Fibroblast of skin of left biceps (primary cell): ENCODE data around the gene DLG2.

Source experiments
- DNase-seq, 2 experiments: peaks; one replicate each; pipeline ENCODE4 v3.0.0-alpha.2; 2013; ENCODE audit warnings: low read depth in 2 of 2

The DLG2 gene

DNA sequence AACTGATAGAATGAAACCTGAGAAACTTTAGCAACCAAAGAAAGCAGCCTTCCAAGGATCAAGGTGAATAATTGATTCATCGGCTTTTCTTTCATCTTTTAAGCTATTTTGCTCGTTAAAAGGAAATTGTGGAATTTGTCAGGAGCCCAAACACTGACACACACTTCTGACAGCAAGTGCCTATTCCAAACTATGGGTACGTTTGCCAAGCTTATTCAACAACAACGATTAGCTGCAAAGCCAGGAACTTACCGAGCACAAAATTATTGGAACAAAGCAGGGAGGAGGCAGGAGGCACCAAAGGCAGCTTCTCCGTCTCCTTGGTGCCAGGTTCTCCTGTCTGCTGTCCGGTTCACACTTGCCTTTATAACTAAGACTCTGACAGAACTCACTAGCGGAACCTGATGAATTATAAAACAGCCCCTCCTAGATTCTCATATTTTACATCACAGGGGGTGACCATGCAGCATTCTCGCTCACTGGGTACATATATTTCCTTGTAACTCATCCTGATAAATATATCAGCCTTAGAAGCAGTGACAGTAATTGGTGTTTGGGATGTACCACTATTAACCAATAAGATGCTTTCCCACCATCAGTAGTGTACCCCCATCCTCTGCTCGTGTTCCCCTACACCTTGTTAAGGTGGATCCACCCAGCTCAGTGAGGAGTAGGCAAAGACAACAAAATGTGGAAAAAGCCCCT is 1945.1 kb downstream of the DLG2 start:
- DNase-seq = no peak

DNA sequence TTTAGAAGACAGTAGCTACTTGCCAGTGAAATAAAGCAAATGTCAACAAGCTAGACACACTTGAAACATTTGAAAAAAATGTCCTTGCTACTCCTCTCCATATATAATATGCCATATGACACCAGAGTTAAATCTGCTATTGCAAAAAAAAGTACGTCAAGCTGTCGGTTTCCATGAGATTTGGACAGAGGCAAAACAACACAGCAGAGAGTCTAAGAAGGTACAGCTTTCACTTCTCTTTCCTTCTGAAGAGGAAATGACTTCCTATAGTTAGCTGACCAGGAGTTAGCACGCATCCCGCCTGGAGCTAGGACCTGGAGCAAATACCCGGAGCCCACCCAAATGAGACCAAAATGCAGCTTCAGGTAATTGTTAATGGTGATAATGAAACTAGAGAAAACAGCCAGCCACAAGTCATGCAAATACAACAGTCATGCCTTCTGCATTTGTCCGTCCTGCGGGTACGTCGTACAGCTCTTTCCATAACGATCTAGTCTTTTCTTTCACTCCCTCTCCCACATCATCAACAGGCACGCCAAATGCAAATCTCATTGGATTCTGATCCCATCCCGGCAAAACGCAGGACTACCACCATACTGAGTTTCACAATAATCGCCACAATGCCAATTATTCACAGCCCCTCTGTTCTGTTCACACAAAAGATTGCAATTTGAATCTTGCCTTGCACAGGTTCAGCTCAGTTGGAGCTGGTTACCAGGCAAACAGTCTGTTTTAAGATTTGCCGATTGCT is 1945.9 kb downstream of the DLG2 start:
- DNase-seq = no peak

- no peak for DNase-seq
These were observed 1946.8 kb downstream of the DLG2 start for GRCh38 chr11:83680321-83680720.

DNA sequence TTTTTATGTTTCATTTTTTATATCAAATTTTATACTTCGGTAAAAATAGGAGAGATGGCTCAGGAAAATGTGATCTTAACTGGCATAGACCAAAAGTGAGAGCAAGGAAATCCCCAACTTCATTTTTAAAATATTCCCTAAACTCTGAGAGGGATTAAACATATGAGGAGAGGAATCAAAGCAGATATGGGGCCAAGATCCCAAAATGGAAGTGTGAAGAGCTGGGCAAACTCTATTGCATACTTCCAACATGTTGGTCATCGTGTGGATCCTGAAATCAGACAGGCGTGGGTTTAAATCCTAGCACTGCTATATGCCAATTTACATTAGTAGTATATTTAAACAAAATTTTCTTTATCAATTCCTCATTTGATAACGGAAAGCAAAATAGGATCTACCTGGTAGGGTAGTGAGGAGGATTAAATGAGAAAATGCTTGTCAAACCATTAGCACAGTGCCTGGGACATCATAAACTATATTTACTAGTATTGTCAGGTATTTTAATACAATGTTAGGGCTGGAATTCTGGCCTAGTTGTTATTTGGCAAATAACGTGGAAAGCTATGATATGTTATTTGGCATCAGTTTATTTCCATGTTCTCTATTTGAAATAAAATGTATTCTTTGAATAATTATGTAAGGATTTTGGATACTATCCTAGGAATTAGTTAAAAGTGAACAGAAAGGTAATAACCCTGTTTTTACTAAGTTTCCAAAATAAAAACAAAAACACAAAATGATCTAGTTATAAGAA is 1948.1 kb downstream of the DLG2 start:
- no peak for DNase-seq

DNA sequence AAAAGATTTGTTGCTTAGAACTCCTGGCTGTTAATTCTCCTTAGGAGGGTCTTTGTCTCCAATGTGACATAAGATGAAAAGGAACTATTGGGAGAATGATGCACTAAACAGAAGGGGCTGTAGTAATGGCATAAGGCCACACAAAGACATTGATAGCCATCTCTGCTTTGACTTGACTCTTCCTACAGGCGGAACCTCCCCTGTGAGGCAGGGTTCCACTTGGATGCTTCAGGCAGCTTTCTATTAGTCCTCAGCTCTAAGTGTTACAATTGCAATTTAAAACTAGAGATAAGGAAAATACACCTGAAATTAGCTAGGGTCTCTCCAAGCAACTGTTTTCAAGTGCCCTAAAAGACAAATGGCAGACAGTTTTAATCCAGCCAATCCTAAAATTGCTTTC is 1949.4 kb downstream of the DLG2 start:
- no peak for DNase-seq

GRCh38 chr11:83676056-83676601 is 1951.0 kb downstream of the DLG2 start:
- DNase-seq = no peak

DNA sequence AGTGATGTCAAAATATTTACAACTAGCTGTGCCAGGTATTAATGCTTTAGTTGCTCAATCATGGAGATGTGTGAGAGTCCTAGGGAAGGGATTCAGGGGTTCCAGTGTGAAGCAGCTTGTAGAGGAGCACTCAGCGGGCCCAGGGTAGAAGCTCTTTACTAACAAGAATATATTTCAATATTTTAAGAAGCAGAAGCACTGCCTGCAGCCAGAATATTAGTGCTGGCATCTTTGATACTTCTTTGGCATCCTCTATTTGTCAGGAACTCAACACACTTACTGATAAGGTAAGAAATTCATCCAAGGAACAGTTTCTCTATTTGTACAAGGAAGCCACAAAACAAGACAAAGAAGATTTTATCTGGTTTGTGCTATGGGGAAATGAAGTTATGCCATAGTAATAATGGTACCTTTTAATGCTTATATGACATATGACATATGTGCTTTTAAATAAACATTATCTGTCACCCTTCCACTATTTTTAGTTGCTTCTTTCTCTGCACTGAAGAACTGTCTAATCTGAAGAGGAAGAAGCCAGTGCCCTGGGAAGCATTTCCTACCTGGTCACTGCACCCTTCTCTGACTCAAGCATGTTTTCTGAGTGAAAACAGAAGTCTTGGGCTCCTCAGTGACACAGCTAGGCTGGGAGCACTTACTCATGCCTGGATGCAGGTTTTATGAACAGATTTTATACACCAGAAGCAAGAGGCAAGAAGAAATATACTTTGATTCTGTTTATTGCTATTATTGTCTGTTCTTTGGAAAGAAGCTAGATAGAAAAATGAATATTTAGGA is 1952.8 kb downstream of the DLG2 start:
- no peak for DNase-seq

DNA sequence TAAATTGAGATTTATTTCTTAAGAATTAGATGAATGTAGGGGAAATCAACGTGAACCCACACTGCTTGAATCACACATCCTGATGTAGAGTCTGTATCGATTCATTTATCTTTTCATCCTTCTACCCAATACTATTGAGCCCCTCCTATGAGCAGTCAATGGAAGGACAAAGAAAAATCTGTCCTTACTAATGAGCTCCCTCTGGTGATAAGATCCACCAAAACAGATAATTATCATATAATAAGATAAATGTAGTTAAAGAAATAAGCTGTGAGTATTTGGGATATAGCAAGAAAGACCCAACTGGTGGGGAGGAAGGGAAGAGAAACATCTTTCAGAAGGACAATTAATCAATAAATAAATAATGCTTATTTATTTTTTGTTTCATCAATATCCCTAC is 1955.9 kb downstream of the DLG2 start:
- no peak for DNase-seq

DNA sequence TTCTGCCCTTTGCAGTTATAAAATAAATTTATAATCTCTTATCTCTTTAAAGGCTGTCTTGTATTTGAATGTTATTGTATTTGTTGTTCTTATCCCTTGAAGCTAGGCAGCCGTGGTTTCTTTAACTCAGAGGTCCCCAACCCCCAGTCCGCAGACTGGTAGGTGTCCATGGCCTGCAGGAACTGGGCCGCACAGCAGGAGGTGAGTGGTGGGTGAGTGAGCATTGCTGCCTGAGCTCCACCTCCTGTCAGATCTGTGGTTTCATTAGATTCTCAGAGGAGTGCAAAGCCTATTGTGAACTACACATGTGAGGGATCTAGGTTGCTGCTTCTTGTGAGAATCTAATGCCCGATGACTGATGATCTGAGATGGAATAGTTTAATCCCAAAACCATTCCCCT is 1961.0 kb downstream of the DLG2 start:
- DNase-seq = no peak

DNA sequence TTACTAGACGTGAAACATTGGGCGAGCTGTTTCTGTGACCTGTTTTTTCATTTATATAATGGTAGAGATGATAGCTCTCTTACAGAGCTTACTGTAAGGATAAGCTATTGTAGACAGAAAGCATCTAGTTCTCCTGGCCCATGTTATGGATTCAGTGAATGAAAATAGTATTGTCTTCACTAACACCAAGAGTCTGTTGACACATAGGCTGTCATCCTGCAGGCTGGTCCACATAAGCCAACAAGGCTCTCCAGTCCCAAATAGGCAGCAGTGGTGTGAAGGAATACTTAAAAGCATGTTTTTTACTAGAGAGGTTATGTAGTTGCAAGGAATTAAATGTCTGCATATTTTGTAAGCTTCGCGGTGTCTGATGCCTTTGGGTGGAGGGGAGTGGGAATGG is 1963.2 kb downstream of the DLG2 start:
- no peak for DNase-seq

DNA sequence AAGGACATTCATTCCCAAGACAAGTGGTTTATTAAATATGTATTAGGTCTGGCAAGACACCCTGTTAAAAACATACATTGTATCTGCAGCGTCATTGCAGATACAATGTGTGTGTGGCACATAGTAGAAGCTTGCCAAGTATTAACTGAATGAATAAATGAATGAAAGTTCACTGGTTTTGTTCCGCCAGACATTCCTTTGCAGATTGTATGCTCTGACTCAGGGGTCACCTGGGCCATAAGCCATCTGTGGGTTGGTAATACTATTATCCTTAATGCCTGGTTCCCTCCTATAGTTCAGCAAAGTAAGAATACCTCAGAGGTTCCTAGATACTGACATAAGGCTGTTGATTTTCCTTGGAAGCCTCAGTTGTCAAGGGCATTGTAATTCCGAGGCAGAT is 1963.7 kb downstream of the DLG2 start:
- DNase-seq = no peak

GRCh38 chr11:83662494-83662893 is 1964.7 kb downstream of the DLG2 start:
- no peak for DNase-seq

GRCh38 chr11:83661491-83662350 is 1965.4 kb downstream of the DLG2 start:
- DNase-seq = no peak

- no peak for DNase-seq
These were observed 1967.7 kb downstream of the DLG2 start for GRCh38 chr11:83659466-83659865.

GRCh38 chr11:83656796-83657330 is 1970.3 kb downstream of the DLG2 start:
- DNase-seq = no peak

GRCh38 chr11:83655976-83656375 is 1971.2 kb downstream of the DLG2 start:
- no peak for DNase-seq

DNA sequence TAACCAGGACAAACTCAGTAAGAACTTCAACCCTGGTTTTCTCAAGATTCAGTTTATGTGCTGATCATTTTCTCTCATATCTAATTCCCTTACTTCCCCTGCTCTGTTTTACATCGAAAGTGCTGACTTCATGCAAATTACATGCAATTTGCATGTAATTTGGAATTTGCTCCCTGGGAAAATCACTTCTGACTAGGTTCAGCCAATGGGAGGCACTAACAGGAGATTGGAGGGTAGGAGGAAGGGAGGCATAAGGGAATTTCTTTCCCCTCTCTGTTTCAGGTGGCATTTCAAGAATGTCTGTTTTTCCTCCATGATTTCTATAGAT is 1977.7 kb downstream of the DLG2 start:
- no peak for DNase-seq

- no peak for DNase-seq
These were observed 1978.3 kb downstream of the DLG2 start for GRCh38 chr11:83648610-83649527.

- DNase-seq = no peak
These were observed 1981.6 kb downstream of the DLG2 start for GRCh38 chr11:83645561-83645960.
